Adipocyte (in vitro differentiated cells): ENCODE results near the gene LRIT1.
"Not testable (repeated sequence)": the region's sequence is repeated elsewhere in the genome, so short reads cannot be mapped to it uniquely, and the experiment has no call there.

Source experiments
- DNase-seq: peaks from one replicate; pipeline ENCODE4 v3.0.0-alpha.2; 2015; ENCODE audit warnings: low read depth
- H3K27me3 ChIP-seq: replicated peaks from 2 replicates; pipeline ENCODE4 v1.7.0; 2013; ENCODE audit warnings: mild to moderate bottlenecking, low read length, moderate library complexity; ENCODE audit not compliant: control insufficient read depth, insufficient read depth
- H3K36me3 ChIP-seq: 2 replicates; pipeline ENCODE4 v1.7.0; 2013; ENCODE audit warnings: low read length, mild to moderate bottlenecking, moderate library complexity; ENCODE audit not compliant: control insufficient read depth, insufficient read depth, severe bottlenecking
- H3K4me1 ChIP-seq: 2 replicates; pipeline ENCODE4 v1.7.0; 2013; ENCODE audit warnings: mild to moderate bottlenecking, low read length, moderate library complexity; ENCODE audit not compliant: control insufficient read depth, insufficient read depth
- H3K4me3 ChIP-seq: 2 replicates; pipeline ENCODE4 v1.7.0; 2013; ENCODE audit warnings: mild to moderate bottlenecking, low read length, moderate library complexity
- H3K9ac ChIP-seq: 2 replicates; pipeline ENCODE4 v1.7.0; 2013; ENCODE audit warnings: mild to moderate bottlenecking, low read length, moderate library complexity
- H3K9me3 ChIP-seq: 2 replicates; pipeline ENCODE4 v1.7.0; 2013; ENCODE audit warnings: mild to moderate bottlenecking, low read length, moderate library complexity; ENCODE audit not compliant: control insufficient read depth

The LRIT1 gene

GRCh38 chr10:84241185-84241790, at the start of gene LRIT1:
TSS of gene LRIT1 (minus strand) at chr10:84241546. CDS start at chr10:84241439, 107 bp downstream.
- no peak for DNase-seq
- H3K9ac ChIP-seq = no peak within 1 kb of the TSS
- H3K9me3 ChIP-seq = no peaks in the 10 kb centered on the region

GRCh38 chr10:84290235-84290634, 48.9 kb upstream of the LRIT1 start:
- H3K4me3 ChIP-seq = no peak overlapping the region
- H3K9ac ChIP-seq = no peak overlapping the region
- H3K4me1 ChIP-seq = no peaks in the 10 kb centered on the region
- DNase-seq = no peak
- peaks cover 16% of the 10 kb centered on the region for H3K27me3 ChIP-seq
- H3K9me3 ChIP-seq = no peaks in the 10 kb centered on the region
- H3K36me3 ChIP-seq = no peaks in the 10 kb centered on the region

More at GRCh38 chr10:84241185-84241790, at the start of gene LRIT1:
- H3K4me1 ChIP-seq = no peaks in the 10 kb centered on the region
- no peak within 1 kb of the TSS for H3K4me3 ChIP-seq
- peaks cover 49% of the 10 kb centered on the region for H3K27me3 ChIP-seq
- no peaks in the 10 kb centered on the region for H3K36me3 ChIP-seq

- Histone ChIP-seq H3K36me3 (no peaks in the 10 kb centered on the region), H3K9ac (no peak overlapping the region), H3K4me1 (no peaks in the 10 kb centered on the region), H3K4me3 (no peak overlapping the region), H3K27me3 (peaks cover 16% of the 10 kb centered on the region), H3K9me3 (no peaks in the 10 kb centered on the region)
- DNase-seq = no peak
Observed at GRCh38 chr10:84289521-84290200, 48.3 kb upstream of the LRIT1 start.

- Histone ChIP-seq H3K9me3 (no peaks in the 10 kb centered on the region), H3K9ac (no peak overlapping the region), H3K4me1 (no peaks in the 10 kb centered on the region), H3K36me3 (no peaks in the 10 kb centered on the region), H3K4me3 (no peak overlapping the region), H3K27me3 (peaks cover 16% of the 10 kb centered on the region)
- no peak for DNase-seq
Observed at GRCh38 chr10:84288151-84288550, 46.8 kb upstream of the LRIT1 start.

- Histone ChIP-seq H3K36me3 (no peaks in the 10 kb centered on the region), H3K27me3 (peaks cover 16% of the 10 kb centered on the region), H3K4me1 (no peaks in the 10 kb centered on the region), H3K9ac (no peak overlapping the region), H3K4me3 (no peak overlapping the region), H3K9me3 (no peaks in the 10 kb centered on the region)
- no peak for DNase-seq
Observed at GRCh38 chr10:84286695-84287094, 45.3 kb upstream of the LRIT1 start.

- H3K4me1 ChIP-seq, H3K9ac ChIP-seq, DNase-seq, H3K4me3 ChIP-seq, H3K36me3 ChIP-seq, H3K27me3 ChIP-seq, H3K9me3 ChIP-seq: not testable (repeated sequence)
Observed at GRCh38 chr10:84279876-84280475, 38.6 kb upstream of the LRIT1 start.

- no peak overlapping the region for H3K4me3 ChIP-seq
- no peaks in the 10 kb centered on the region for H3K9me3 ChIP-seq
- peaks cover 6% of the 10 kb centered on the region for H3K27me3 ChIP-seq
- H3K36me3 ChIP-seq = no peaks in the 10 kb centered on the region
- no peak for DNase-seq
- no peak overlapping the region for H3K9ac ChIP-seq
- H3K4me1 ChIP-seq = no peaks in the 10 kb centered on the region
Observed at GRCh38 chr10:84270708-84271107, 29.4 kb upstream of the LRIT1 start.

- no peak overlapping the region for H3K9ac ChIP-seq
- no peaks in the 10 kb centered on the region for H3K36me3 ChIP-seq
- peak; percentile 78 for DNase-seq
- H3K27me3 ChIP-seq = peaks cover 6% of the 10 kb centered on the region
- H3K9me3 ChIP-seq = no peaks in the 10 kb centered on the region
- H3K4me1 ChIP-seq = no peaks in the 10 kb centered on the region
- H3K4me3 ChIP-seq = no peak overlapping the region
Observed at GRCh38 chr10:84269773-84270172, 28.4 kb upstream of the LRIT1 start.

- Histone ChIP-seq H3K27me3 (peaks cover 6% of the 10 kb centered on the region), H3K36me3 (no peaks in the 10 kb centered on the region), H3K9ac (no peak overlapping the region), H3K4me3 (no peak overlapping the region), H3K4me1 (no peaks in the 10 kb centered on the region), H3K9me3 (no peaks in the 10 kb centered on the region)
- no peak for DNase-seq
Observed at GRCh38 chr10:84269162-84269561, 27.8 kb upstream of the LRIT1 start.

GRCh38 chr10:84267503-84268126, 26.3 kb upstream of the LRIT1 start:
- H3K9ac ChIP-seq = no peak overlapping the region
- H3K4me3 ChIP-seq = no peak overlapping the region
- H3K4me1 ChIP-seq = no peaks in the 10 kb centered on the region
- peaks cover 7% of the 10 kb centered on the region for H3K27me3 ChIP-seq
- no peaks in the 10 kb centered on the region for H3K9me3 ChIP-seq
- H3K36me3 ChIP-seq = no peaks in the 10 kb centered on the region
- DNase-seq = peak; percentile 67

- no peak for DNase-seq
- Histone ChIP-seq H3K9ac (no peak overlapping the region), H3K9me3 (no peaks in the 10 kb centered on the region), H3K27me3 (peaks cover 25% of the 10 kb centered on the region), H3K36me3 (no peaks in the 10 kb centered on the region), H3K4me3 (no peak overlapping the region), H3K4me1 (no peaks in the 10 kb centered on the region)
Observed at GRCh38 chr10:84265418-84265817, 24.1 kb upstream of the LRIT1 start.
